Lower leg skin (tissue), 3 donors: ENCODE data around the gene TATDN2.

Source experiments
- CTCF ChIP-seq, 3 donors: fragments of 450-650 bp; IDR thresholded peaks; one replicate each; pipeline ENCODE4 v1.5.1; 2016; ENCODE audit warnings: antibody characterized with exemption in 3 of 3, mild to moderate bottlenecking in 3 of 3, moderate library complexity in 2 of 3
- POLR2A ChIP-seq, 2 donors: fragments of 450-650 bp; IDR thresholded peaks; one replicate each; pipeline ENCODE4 v1.6.1; 2016 to 2017; ENCODE audit warnings: antibody characterized with exemption in 2 of 2, mild to moderate bottlenecking in 1 of 2, moderate library complexity in 1 of 2

GRCh38 chr3:10321630-10322351, 73.5 kb downstream of the TATDN2 start:
- TF ChIP-seq POLR2A (IDR thresholded peaks at IDR 0.05) (no peak), CTCF (IDR thresholded peaks at IDR 0.05) (no peak)
